HG03571 (cell line): Measurements from ENCODE around the gene TRIM4.
"Not testable (repeated sequence)": the region's sequence is repeated elsewhere in the genome, so short reads cannot be mapped to it uniquely, and the experiment has no call there.

ENCODE experiments used
- ATAC-seq: cut with Tn5 transposase; IDR thresholded peaks from one replicate; pipeline ENCODE4 v1.9.1; 2021; ENCODE audit not compliant: unreplicated experiment

The TRIM4 gene

DNA sequence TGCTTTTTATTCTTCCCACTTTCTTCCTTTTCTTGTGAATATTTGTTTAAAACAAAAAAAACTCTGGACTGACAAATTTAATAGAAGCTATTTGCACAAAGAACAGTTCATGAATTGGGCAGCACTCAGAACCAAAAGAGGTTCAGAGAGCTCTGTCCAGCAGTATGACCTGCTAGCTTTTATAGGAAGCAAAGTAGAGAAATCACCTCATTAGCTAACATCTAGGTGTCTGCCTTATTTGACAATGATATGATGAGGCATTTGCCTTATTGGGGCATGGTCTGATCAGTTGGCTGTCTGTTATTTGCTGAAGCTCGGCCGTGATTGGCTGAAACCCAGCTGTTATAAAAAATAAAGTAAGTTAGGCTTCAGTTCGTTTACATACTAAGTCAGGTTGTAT is 819 bp upstream of the TRIM4 start:
- no peak for ATAC-seq

DNA sequence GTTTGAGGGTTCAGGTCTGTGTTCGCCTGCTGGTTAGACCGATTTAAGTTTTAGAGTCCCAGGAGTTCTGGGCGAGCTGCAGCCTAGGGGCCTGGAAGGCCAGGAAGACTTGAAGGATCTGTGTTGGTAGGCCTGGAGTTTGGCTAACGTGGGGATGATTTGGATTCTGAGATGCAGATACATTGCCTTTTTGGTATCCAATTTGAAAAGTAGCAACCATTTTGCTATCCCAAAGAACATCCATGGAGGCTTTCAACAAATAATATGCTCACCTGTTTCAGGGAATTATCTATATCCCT is 433 bp upstream of the TRIM4 start:
- no peak for ATAC-seq

DNA sequence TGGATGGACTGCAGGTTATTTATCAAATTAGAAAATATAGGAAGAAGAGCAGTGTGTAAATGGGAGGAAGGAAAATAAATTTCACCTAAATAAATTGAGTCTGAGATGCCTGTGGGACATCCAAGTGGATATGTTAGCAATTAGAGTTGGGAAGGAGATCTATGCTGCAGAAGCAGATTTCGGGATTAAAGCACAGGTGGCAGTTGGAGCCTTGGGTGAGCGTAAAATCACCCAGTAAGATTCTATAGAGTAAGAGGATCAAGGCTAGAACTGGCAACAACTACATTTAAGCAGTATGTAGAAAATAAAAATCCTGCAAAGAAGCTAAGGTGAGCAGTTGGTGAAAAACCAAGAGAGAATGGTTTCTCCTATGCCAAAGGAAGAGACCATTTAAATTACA is 8.4 kb downstream of the TRIM4 start:
- ATAC-seq, result no peak

- no peak for ATAC-seq
Observed at GRCh38 chr7:99901581-99901980, 17.7 kb downstream of the TRIM4 start.

- no peak for ATAC-seq
Observed at GRCh38 chr7:99899830-99900519, 19.4 kb downstream of the TRIM4 start.

- ATAC-seq, result no peak
Observed at GRCh38 chr7:99898836-99899235, 20.5 kb downstream of the TRIM4 start.

DNA sequence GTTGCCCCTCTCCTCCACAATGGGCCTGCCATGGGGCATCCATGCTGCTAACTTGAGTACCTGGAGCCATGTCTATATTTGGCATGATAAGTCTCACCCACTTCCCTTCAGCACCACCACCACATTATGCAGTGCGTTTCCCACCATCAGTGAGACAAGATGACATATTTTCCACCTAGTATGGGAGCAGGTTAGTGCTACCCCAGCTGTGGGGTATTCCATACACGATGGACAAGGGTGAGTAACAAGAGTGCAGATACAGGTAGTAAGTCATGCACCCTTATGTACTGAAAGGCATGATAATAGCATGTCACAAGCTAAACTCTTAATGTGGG is 21.3 kb downstream of the TRIM4 start:
- no peak for ATAC-seq

- ATAC-seq, result no peak
Observed at GRCh38 chr7:99897322-99898022, 21.9 kb downstream of the TRIM4 start.

GRCh38 chr7:99894738-99895137 is 24.6 kb downstream of the TRIM4 start:
- ATAC-seq, result no peak

GRCh38 chr7:99893280-99893679 is 26.1 kb downstream of the TRIM4 start:
- no peak for ATAC-seq

- not testable (repeated sequence) for ATAC-seq
Observed at GRCh38 chr7:99890348-99890747, 29.0 kb downstream of the TRIM4 start.

- not testable (repeated sequence) for ATAC-seq
Observed at GRCh38 chr7:99888366-99888765, 31.0 kb downstream of the TRIM4 start.

GRCh38 chr7:99881370-99881769 is 38.0 kb downstream of the TRIM4 start:
- ATAC-seq, result no peak

DNA sequence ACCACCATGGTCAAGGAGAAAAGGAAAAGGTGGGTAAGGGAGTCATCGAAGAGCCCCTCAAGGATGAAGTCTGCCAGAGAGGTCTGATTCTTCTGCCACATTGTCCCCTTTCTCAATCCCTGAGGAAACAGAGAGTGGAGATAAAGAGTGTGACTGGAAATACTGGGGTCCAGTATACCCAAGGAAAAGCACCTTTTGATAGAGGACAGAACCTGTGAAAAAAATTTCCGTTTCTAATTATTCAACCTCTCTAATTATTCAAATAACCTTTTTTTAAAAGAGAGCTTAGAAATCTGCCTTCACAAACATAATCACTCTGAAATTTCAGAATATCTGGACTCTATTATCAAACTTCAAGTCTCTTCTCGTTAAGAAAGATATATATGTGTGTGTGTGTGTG is 42.4 kb downstream of the TRIM4 start, which contains the start of gene OR2AE1:
Gene OR2AE1, minus strand, starts transcription at position 101 of the 400 bp plus-strand sequence. Its CDS starts 0 bp downstream, at position 101.
- no peak for ATAC-seq

GRCh38 chr7:99876491-99876890 is 42.8 kb downstream of the TRIM4 start:
- ATAC-seq, result no peak

DNA sequence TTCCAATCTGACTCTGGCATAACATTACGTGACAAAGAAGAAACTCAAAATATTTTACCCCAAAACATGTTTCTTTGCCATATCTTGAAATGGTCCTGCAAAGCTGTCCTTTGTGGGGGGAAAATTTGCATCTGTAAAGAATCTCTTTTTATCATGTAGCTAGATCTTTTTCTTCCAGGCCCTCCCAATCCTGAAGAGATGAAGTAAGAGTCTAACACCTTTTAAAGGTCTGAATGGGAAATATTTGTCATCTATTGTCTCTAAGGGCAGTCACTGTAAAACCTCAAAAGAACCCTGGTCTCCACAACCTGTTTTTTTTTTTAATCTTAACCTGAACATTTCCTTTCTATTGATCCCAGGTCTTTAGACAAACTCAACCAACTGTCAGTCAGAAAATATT is 51.1 kb downstream of the TRIM4 start:
- ATAC-seq, result no peak

- ATAC-seq, result not testable (repeated sequence)
Observed at GRCh38 chr7:99867477-99867876, 51.9 kb downstream of the TRIM4 start.

DNA sequence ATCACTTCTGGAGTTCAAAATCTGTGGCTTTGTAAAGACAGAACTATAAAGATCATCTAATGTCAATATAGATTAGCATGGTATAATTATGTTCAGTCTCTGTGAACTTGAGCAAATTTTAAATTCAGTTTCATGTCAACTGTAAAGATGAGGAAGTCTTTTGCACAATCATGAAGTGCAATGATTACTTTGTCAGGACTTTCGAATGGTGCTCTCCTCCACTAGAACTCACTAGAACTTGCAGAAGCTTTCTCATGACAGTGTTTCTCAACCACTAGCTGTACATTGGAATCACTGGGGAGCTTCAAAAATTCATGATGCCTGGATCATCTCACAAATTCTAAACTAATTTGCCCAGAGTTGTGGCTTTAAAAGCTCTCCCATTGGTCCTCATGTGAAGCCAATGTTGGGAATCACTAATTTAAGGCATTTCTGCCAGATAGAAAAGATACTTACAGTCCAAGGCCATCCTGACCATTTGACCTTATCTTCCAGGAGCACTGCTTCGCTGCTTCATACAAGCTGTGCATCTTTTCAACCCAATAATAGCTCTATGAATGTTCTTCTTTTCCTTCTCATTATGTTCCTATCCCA is 55.4 kb downstream of the TRIM4 start:
- no peak for ATAC-seq

DNA sequence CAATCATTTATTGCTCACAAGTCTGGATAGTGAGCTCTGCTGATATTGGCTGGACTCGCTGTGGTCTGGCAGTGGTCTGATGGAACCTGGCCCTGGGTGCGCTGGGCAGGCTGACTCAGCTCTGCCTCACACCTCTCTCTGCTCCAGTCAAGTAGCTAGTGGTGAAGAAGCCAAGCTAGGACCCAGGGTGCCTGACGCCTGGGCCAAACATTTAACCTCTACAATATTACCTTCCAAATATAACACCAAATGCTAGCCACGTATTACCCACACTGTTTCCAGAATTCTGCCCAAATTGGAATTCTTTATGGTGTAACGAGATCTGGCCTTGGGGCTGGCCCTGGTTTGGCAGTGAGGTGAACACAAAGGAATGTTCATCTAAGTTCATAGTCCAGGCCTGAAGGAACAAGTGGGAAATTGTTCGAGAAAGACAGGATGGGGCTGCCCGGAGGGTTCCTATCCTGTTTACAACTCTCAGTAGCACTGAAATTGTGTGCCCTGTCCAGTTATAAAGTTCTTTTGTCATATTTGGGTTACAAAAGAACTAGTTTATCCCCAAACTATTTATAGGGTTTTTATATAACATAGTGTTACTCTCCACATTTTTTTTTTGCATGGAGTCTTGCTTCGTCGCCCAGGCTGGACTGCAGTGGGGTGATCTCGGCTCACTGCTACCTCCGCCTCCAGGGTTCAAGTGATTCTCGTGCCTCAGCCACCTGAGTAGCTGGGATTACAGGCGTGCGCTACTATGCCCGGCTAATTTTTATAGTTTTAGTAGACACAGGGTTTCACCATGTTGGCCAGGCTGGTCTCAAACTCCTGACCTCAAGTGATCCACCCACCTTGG is 58.8 kb downstream of the TRIM4 start:
- no peak for ATAC-seq

- ATAC-seq, result no peak
Observed at GRCh38 chr7:99855236-99855635, 64.1 kb downstream of the TRIM4 start.

DNA sequence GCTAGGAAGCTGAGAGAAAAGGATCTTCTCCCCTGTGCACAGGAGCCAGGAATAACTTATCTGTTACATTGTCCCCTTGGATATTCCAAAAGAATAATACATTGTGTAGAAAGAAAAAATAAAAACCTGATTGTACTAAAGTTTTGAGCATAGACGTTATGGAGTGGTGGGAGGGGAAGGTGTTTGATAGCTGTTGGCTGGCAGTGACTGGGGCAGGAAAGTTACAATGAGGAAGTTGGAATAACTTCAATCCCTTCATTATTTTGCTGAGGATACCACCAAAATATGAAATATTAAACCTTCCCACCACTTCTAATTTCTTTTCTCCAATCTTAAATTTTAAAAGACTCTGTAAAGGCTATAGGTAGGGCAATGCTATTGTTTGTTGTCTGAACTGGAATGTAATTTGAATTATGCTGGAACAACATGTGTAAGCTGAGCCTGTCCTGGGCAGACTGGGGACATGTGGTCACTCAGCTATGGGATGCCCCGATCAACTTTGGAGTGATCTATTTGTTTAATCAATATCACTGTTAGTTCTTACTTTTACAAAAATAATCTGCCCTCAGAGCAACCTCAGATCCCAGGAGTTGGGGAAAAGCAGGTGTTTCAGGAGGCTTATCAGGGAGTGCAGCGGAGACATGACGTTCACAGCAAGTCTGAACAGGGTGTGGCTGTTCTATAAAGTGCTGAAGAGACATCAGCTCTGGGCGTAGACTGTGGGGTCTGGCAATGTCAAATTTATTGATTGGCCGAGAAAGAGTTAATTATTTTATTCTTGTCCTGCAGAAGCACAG is 70.7 kb downstream of the TRIM4 start:
- no peak for ATAC-seq
